HG02571 (cell line): ENCODE data around the gene PRR23E.

Experiments
- ATAC-seq: cut with Tn5 transposase; IDR thresholded peaks from one replicate; pipeline ENCODE4 v1.9.1; 2021; ENCODE audit warnings: mild to moderate bottlenecking, moderate library complexity; ENCODE audit not compliant: unreplicated experiment

Gene PRR23E

GRCh38 chr3:127164615-127165014, 28.3 kb upstream of the PRR23E start:
- no peak for ATAC-seq

- no peak for ATAC-seq
Measured at GRCh38 chr3:127165036-127165435, 27.9 kb upstream of the PRR23E start.

GRCh38 chr3:127165694-127166485, 27.0 kb upstream of the PRR23E start:
- no peak for ATAC-seq

- ATAC-seq: no peak
Measured at GRCh38 chr3:127166501-127167065, 26.3 kb upstream of the PRR23E start.

GRCh38 chr3:127167315-127168043, 25.5 kb upstream of the PRR23E start:
- no peak for ATAC-seq

DNA sequence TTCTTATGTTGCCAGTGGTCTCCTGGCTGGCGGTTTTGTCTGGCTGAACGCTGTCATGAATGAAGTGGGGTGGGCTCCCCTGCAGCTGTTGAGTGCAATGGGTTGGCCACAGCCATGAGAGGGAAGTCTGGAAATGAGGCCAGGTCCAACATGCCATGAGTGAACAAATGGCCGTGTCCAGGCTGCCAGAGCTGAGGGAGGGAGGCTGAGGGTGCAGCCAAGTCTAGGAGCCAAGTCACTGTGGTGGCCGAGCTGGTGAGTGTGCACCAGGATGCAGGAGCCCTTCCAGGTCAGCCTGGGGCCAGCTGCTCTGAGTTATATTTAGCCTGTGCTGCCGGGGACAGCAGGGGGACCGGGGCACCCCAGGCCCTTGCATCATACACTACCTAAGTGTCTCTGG, 24.7 kb upstream of the PRR23E start:
- no peak for ATAC-seq

- no peak for ATAC-seq
Measured at GRCh38 chr3:127170814-127171213, 22.1 kb upstream of the PRR23E start.

DNA sequence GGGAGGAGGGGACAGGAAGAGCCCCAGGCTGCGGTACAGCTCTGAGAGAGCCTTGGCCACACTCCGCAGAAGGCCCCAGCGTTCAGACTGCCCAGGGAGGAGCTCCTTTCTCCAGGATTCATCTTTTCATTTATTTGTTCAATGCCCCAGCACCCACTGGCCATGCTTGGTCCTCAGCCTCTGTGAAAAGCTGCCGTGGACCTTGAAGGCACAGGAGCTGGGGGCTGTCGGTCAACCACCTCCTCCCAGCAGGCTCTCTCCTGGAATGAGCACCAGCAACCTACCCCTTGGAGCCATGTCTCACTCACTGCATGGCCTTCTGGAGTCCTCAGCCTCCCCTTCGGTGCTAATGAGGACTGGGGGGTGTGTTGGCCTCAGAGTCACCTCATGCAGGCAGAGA, 21.6 kb upstream of the PRR23E start:
- ATAC-seq: no peak

DNA sequence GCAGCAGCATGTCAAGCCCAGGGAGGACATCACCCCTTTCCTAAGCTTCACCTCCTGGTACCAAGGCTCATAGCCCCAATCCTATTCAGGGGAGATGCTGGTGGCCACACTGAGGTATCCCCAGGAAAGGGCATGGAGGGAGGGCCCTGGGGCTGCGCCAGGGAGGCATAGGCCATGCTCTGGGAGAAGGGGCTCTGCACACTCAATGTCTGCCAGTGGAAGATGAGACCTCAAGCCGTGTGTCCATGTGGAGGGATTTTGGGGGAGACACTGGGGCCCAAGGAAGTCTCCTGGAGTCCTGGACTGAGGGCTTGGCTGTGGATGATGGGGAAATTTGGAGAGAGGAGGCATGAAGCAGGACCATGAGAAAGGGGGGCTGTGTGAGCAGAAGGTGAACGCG, 21.2 kb upstream of the PRR23E start:
- ATAC-seq: no peak

GRCh38 chr3:127172211-127172610, 20.7 kb upstream of the PRR23E start:
- no peak for ATAC-seq

- no peak for ATAC-seq
Measured at GRCh38 chr3:127172781-127173515, 20.0 kb upstream of the PRR23E start.

DNA sequence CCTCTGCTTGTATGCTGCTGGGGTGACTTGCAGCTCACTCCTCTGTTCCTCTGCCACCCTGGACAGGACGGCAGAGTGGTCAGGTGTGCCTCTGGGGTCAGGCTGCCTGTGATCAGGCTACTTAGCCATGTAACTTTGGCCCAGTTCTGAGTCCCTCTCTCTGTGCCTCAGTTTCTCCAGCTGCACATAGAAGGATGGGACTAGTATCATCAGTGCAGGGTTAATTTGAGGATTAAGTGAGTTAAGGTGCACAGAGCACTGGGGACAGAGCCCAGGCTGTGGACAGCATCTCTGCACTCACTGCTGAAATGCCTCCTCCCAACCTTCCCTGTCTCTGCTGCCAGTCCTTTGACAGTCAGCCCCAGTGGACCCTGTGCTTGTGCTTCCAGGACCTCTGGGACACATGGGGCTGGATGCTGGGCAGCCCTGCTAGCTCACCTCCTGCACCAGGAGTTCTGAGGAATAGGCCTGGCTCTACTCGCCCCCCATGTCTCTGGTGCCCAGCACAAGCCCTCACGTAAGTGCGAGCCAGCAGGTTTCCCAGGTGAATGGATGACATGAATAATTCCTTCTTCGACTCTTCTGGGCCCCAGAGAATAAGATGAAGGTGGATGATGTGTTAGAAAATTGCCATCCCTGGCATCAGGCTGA, 19.3 kb upstream of the PRR23E start:
- ATAC-seq: no peak

GRCh38 chr3:127174284-127174683, 18.6 kb upstream of the PRR23E start:
- ATAC-seq: no peak

GRCh38 chr3:127174715-127175140, 18.2 kb upstream of the PRR23E start:
- ATAC-seq: no peak

DNA sequence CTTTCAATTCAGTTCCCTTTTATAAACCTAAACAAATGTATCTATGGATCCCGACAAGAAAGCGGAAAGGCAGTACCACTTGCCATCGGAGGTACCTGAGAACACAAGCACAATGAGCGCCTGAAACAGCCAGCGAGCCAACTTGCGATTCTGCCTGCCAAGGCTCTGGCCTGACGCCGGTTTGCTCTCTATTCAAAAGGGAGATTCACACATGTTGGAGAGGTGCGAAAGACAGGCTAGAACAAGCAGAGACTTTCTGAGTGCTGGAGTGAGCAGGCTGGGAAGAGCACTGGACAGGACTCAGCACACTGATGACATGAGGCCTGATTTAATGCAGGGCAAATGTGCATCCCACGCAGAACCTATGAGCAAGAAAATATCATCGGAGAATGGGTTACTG, 17.7 kb upstream of the PRR23E start:
- no peak for ATAC-seq

GRCh38 chr3:127177226-127177625, 15.7 kb upstream of the PRR23E start:
- no peak for ATAC-seq

DNA sequence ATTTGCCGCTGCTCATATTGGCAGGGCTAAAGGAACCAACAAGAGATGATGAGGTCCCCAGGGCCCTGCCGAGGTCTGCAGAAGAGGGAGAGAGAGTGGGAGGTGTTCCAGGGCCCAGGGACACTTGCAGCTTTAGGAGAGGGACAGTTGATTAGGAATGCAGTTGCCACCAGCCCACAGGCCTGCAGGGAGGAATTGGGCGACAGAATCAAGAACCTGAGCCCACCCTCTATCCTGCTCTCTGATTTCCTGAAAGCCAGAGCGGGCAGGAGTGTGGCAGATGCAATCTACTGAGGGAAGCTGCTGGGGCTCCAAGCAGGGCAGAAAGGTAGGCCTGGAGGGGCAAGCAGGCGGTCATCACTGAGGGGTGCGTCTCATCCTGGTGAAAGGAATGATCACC, 12.1 kb upstream of the PRR23E start:
- ATAC-seq: no peak

GRCh38 chr3:127182431-127182830, 10.5 kb upstream of the PRR23E start:
- no peak for ATAC-seq

- ATAC-seq: no peak
Measured at GRCh38 chr3:127182848-127183714, 9.8 kb upstream of the PRR23E start.
